ENCODE data around the gene ANKS1A.

ANKS1A gene

DNA sequence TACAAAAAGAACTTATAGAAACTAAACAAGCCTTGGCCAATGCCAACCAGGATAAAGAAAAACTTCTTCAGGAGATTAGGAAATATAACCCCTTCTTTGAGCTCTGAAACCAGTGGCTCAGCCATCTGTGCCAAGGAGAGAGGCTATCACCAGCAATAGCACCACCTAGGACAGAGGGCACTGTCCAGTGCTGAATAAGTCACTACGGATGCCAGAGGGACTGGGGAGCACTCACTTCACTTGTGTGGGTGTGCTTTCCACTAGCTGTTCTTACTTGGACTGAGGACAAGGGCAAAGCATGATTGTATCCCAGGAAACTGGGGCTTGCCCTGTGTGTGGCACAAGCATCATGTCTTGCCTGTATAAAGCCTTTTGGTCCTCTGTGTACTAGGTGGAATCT is 16.7 kb upstream of the ANKS1A start:
- TF ChIP-seq RAD21 (IDR thresholded peaks at IDR 0.05; ENCODE audit: low read depth) (no peak), TCF12 (IDR thresholded peaks at IDR 0.05; ENCODE audit: low read depth) (no peak), TEAD4 (IDR thresholded peaks at IDR 0.05) (no peak)
- TF ChIP-seq, protein P1, sequence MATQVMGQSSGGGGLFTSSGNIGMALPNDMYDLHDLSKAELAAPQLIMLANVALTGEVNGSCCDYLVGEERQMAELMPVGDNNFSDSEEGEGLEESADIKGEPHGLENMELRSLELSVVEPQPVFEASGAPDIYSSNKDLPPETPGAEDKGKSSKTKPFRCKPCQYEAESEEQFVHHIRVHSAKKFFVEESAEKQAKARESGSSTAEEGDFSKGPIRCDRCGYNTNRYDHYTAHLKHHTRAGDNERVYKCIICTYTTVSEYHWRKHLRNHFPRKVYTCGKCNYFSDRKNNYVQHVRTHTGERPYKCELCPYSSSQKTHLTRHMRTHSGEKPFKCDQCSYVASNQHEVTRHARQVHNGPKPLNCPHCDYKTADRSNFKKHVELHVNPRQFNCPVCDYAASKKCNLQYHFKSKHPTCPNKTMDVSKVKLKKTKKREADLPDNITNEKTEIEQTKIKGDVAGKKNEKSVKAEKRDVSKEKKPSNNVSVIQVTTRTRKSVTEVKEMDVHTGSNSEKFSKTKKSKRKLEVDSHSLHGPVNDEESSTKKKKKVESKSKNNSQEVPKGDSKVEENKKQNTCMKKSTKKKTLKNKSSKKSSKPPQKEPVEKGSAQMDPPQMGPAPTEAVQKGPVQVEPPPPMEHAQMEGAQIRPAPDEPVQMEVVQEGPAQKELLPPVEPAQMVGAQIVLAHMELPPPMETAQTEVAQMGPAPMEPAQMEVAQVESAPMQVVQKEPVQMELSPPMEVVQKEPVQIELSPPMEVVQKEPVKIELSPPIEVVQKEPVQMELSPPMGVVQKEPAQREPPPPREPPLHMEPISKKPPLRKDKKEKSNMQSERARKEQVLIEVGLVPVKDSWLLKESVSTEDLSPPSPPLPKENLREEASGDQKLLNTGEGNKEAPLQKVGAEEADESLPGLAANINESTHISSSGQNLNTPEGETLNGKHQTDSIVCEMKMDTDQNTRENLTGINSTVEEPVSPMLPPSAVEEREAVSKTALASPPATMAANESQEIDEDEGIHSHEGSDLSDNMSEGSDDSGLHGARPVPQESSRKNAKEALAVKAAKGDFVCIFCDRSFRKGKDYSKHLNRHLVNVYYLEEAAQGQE (IDR thresholded peaks at IDR 0.05; ENCODE audit: low read depth) = peak; percentile 80
- TF ChIP-seq, protein P2, sequence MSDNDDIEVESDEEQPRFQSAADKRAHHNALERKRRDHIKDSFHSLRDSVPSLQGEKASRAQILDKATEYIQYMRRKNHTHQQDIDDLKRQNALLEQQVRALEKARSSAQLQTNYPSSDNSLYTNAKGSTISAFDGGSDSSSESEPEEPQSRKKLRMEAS (IDR thresholded peaks at IDR 0.05) = no peak

DNA sequence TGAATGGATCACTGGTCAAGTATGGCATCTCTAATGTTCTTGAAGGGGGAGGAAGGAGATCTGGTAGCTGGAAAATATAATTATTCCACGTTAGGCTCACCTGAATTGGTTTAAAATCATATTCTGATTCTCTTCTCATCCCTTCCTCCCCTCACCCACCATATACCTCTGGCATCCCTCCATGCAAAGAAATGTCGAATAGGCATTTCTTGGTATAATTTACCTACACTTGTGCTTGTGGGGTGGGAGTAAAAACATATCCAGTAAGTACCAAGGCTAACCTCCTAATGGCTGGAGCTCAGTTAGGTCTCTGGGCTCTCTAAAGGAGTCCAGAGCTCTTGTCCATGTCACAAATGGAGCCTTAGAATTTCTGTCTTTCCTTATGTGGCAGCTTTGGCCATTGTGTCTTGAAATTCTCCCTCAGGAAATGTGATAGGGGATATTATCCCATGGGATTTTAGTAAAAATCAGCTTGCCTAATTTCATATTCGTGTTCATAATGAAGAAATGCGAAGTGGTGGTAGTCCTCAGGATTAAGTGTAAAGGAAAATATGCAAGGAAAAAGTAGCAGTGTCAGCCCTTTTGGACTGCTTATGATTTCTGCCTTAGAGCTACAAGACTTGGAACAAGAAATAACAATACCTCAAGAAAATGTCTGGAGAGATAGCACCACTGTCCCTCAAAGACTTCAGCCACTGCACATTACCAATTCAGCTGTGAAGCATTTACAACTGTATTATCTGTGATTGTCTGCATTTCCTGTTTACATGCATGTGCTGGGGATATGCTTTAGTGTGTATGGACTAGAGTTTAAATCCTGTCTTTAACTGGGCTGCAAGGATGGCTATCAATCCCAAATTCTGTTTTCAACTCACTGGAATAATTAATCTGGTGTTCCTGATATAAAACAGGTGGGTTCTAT is 13.5 kb upstream of the ANKS1A start:
- TF ChIP-seq CEBPB (IDR thresholded peaks at IDR 0.05) (no peak), ZBTB7A (IDR thresholded peaks at IDR 0.05; ENCODE audit: low read depth) (no peak), CREB1 (IDR thresholded peaks at IDR 0.05; ENCODE audit: low read depth) (no peak), TEAD4 (IDR thresholded peaks at IDR 0.05) (no peak), TAF1 (IDR thresholded peaks at IDR 0.05; ENCODE audit: low read depth) (no peak), TCF12 (IDR thresholded peaks at IDR 0.05; ENCODE audit: low read depth) (no peak), EP300 (IDR thresholded peaks at IDR 0.05; ENCODE audit: borderline replicate concordance) (no peak), YY1 (IDR thresholded peaks at IDR 0.05; ENCODE audit: low read depth) (no peak), EGR1 (IDR thresholded peaks at IDR 0.05) (no peak), NFIC (IDR thresholded peaks at IDR 0.05) (no peak), FOXM1 (IDR thresholded peaks at IDR 0.05; ENCODE audit: borderline replicate concordance, low read depth) (no peak), RAD21 (IDR thresholded peaks at IDR 0.05; ENCODE audit: low read depth) (no peak)
- TF ChIP-seq, protein P1 (IDR thresholded peaks at IDR 0.05; ENCODE audit: low read depth) = no peak
- TF ChIP-seq, protein P3, sequence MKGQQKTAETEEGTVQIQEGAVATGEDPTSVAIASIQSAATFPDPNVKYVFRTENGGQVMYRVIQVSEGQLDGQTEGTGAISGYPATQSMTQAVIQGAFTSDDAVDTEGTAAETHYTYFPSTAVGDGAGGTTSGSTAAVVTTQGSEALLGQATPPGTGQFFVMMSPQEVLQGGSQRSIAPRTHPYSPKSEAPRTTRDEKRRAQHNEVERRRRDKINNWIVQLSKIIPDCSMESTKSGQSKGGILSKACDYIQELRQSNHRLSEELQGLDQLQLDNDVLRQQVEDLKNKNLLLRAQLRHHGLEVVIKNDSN (IDR thresholded peaks at IDR 0.05) = no peak
- TF ChIP-seq, protein P2 (IDR thresholded peaks at IDR 0.05) = no peak

DNA sequence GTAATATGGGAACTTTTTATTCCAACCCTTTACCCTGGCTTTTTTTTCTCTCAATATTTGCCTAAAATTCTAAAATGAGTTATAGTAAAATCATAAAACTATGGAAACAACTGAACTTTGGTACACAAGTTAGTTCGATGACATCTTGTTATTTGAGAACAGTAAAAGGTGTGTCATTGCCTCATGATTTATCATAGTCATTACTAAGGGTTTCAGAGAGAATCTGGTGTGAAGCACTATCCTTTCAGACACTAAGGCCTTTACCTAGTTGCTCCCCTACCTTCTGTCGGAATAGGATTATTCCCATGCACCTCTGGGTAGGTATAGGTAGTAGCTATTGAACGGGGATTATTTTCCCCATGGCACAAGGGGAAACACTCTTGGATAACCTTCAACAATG is 12.6 kb upstream of the ANKS1A start:
- no peak for TF ChIP-seq CEBPB (IDR thresholded peaks at IDR 0.05)
- TF ChIP-seq FOXM1 (IDR thresholded peaks at IDR 0.05; ENCODE audit: borderline replicate concordance, low read depth) = no peak
- no peak for TF ChIP-seq TAF1 (IDR thresholded peaks at IDR 0.05; ENCODE audit: low read depth)
- TF ChIP-seq, protein P1 (IDR thresholded peaks at IDR 0.05; ENCODE audit: low read depth) = no peak
- TF ChIP-seq, protein P2 (IDR thresholded peaks at IDR 0.05) = no peak
- no peak for TF ChIP-seq YY1 (IDR thresholded peaks at IDR 0.05; ENCODE audit: low read depth)
- no peak for TF ChIP-seq CREB1 (IDR thresholded peaks at IDR 0.05; ENCODE audit: low read depth)
- no peak for TF ChIP-seq RAD21 (IDR thresholded peaks at IDR 0.05; ENCODE audit: low read depth)
- TF ChIP-seq NFIC (IDR thresholded peaks at IDR 0.05) = no peak
- no peak for TF ChIP-seq TCF12 (IDR thresholded peaks at IDR 0.05; ENCODE audit: low read depth)
- no peak for TF ChIP-seq EP300 (IDR thresholded peaks at IDR 0.05; ENCODE audit: borderline replicate concordance)

DNA sequence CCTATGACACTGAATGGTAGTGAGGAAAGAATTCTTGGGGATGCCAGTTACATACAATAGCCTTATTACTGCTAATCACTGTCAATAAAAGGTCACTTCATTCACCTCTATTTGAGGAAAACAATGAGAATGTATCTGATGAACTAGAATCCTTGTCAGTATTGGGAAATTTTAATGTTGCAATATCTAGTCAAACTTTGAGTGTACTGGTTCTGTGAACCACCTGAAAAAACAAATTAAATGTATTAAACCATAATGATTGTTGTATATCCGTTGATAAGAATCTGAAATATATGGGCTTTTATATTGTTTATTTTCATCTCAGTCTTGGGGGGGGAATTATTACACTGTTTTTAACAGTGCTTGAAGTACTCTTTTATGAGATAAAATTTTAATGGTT is 11.8 kb upstream of the ANKS1A start:
- TF ChIP-seq NFIC (IDR thresholded peaks at IDR 0.05) (no peak), EGR1 (IDR thresholded peaks at IDR 0.05) (no peak), TEAD4 (IDR thresholded peaks at IDR 0.05) (no peak), YY1 (IDR thresholded peaks at IDR 0.05; ENCODE audit: low read depth) (no peak), RAD21 (IDR thresholded peaks at IDR 0.05; ENCODE audit: low read depth) (no peak)
